ENCODE results near the gene LHFPL6.
A peak's percentile ranks its signal among the peaks of the same experiment; 100 is the strongest.

LHFPL6 gene

DNA sequence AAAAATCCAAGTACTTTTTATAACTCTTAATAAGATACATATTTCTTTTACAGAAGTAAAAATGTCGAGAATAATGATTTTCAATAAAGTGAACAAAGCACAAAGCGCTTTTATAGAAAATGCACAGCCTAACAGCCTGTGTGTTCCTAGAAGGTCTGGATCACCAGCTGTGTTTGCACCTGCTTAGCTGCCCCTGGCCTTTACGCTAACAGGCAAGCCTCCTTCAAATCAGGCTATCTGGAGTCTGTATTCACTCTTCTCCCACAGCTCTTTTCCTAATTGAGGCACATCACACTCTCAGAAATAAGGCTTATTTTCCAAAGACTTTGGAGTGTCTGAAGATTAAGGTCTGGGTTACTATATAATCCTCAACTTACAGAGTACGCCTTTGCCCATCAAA is 183.1 kb downstream of the LHFPL6 start:
- TF ChIP-seq, protein P1, sequence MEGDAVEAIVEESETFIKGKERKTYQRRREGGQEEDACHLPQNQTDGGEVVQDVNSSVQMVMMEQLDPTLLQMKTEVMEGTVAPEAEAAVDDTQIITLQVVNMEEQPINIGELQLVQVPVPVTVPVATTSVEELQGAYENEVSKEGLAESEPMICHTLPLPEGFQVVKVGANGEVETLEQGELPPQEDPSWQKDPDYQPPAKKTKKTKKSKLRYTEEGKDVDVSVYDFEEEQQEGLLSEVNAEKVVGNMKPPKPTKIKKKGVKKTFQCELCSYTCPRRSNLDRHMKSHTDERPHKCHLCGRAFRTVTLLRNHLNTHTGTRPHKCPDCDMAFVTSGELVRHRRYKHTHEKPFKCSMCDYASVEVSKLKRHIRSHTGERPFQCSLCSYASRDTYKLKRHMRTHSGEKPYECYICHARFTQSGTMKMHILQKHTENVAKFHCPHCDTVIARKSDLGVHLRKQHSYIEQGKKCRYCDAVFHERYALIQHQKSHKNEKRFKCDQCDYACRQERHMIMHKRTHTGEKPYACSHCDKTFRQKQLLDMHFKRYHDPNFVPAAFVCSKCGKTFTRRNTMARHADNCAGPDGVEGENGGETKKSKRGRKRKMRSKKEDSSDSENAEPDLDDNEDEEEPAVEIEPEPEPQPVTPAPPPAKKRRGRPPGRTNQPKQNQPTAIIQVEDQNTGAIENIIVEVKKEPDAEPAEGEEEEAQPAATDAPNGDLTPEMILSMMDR (IDR thresholded peaks at IDR 0.05), result no peak
- Mint-ChIP-seq H3K9me3 (no peaks in the 10 kb centered on the region), H3K36me3 (ENCODE audit: low read depth) (no peaks in the 10 kb centered on the region), H3K4me3 (no peak overlapping the region), H3K4me1 (peaks cover 40% of the 10 kb centered on the region), H3K27me3 (ENCODE audit: low read depth, poor library complexity) (peaks cover 3% of the 10 kb centered on the region), H3K27ac (no peak overlapping the region)
- DNase-seq, result no peak

DNA sequence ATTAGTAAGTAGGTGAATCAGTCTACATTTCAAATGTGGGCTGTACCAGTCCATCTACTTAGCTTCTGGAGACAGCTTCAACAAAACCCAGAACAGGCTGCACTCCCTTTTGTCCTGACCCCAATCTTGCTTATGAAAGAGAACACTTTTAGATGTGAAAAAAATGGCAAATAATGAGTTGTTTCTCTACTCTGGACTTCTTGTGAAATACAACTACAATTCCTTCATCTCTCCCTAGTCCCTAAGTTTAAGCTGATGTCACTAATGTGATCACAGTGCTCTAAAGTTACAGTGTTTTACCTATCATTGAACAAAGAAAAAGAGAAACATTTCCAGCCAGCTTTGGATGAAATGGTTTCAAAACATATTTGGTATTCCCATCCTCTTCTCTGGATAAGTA is 183.9 kb downstream of the LHFPL6 start:
- Mint-ChIP-seq H3K9me3 (no peaks in the 10 kb centered on the region), H3K4me1 (peaks cover 42% of the 10 kb centered on the region), H3K36me3 (ENCODE audit: low read depth) (no peaks in the 10 kb centered on the region), H3K4me3 (no peak overlapping the region), H3K27me3 (ENCODE audit: low read depth, poor library complexity) (peaks cover 3% of the 10 kb centered on the region), H3K27ac (no peak overlapping the region)
- TF ChIP-seq, protein P1 (IDR thresholded peaks at IDR 0.05), result no peak
- DNase-seq, result no peak

DNA sequence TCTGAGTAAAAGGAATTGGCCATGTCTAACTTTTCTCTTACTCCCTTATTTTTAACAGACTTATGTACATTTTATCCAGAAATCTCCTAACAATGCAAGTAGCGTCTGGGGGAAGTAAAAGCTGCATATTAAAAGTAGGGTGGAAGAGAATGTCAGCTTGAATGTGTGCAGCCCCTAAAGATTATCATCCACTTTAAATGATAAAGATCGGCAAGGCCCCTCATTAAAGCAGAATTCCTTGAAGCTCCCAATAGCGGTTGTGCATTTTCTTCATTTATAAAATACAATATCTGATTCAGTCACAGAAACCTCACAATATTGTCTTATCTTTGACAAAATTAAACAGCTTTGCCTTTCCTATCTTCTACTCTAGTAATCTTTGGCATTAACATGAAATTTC is 184.6 kb downstream of the LHFPL6 start:
- peaks cover 42% of the 10 kb centered on the region for H3K4me1 Mint-ChIP-seq
- DNase-seq, result no peak
- TF ChIP-seq, protein P1 (IDR thresholded peaks at IDR 0.05), result no peak
- H3K4me3 Mint-ChIP-seq, result no peak overlapping the region
- no peak overlapping the region for H3K27ac Mint-ChIP-seq
- H3K9me3 Mint-ChIP-seq, result no peaks in the 10 kb centered on the region
- H3K36me3 Mint-ChIP-seq (ENCODE audit: low read depth), result no peaks in the 10 kb centered on the region
- peaks cover 3% of the 10 kb centered on the region for H3K27me3 Mint-ChIP-seq (ENCODE audit: low read depth, poor library complexity)

DNA sequence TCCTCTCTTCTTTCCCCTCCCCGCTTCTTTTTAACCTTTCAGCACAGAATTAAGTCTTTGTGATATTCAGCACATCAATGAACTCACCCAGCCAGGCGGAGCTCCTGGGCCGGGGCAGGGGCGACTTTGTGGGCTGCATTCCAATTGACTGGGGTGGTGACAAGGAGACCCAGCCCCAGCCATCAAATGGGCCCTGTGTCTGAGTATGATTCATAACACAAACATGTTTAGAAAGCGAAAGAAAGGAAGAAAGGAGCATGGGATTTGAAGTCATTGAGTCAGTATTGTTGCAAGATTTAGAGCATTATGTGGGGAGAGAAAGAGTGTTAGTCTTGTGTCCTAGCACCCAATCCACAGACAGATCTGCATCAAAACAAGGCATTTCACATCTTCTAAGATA is 185.3 kb downstream of the LHFPL6 start:
- Mint-ChIP-seq H3K9me3 (no peaks in the 10 kb centered on the region), H3K27me3 (ENCODE audit: low read depth, poor library complexity) (peaks cover 3% of the 10 kb centered on the region), H3K4me1 (peaks cover 42% of the 10 kb centered on the region), H3K4me3 (peak overlapping the region; percentile 37), H3K27ac (no peak overlapping the region), H3K36me3 (ENCODE audit: low read depth) (no peaks in the 10 kb centered on the region)
- no peak for DNase-seq
- TF ChIP-seq, protein P1 (IDR thresholded peaks at IDR 0.05), result no peak

DNA sequence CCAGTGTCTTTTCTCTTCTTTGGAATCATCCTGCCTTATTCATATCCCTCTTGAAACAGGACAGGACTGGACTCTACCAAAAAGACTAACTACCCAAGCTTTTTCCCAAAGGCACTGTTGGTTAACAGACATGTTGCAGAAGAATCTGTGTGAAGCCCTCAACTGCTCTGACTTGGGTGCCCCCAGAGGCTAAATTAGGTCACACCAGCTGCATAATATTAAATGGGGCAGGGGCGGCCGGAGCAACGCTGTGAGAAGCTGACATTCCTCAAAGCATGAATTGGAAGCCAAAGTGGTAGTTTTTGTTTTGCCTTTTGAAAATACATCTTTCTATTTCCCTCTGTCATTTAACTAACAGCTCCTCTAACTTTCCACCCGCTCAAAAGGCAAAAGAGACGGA is 185.9 kb downstream of the LHFPL6 start:
- Mint-ChIP-seq H3K4me1 (peaks cover 42% of the 10 kb centered on the region), H3K27me3 (ENCODE audit: low read depth, poor library complexity) (peaks cover 3% of the 10 kb centered on the region), H3K36me3 (ENCODE audit: low read depth) (no peaks in the 10 kb centered on the region), H3K9me3 (no peaks in the 10 kb centered on the region), H3K4me3 (peak overlapping the region; percentile 37), H3K27ac (no peak overlapping the region)
- TF ChIP-seq, protein P1 (IDR thresholded peaks at IDR 0.05), result peak; percentile 50
- peak; percentile 28 for DNase-seq

DNA sequence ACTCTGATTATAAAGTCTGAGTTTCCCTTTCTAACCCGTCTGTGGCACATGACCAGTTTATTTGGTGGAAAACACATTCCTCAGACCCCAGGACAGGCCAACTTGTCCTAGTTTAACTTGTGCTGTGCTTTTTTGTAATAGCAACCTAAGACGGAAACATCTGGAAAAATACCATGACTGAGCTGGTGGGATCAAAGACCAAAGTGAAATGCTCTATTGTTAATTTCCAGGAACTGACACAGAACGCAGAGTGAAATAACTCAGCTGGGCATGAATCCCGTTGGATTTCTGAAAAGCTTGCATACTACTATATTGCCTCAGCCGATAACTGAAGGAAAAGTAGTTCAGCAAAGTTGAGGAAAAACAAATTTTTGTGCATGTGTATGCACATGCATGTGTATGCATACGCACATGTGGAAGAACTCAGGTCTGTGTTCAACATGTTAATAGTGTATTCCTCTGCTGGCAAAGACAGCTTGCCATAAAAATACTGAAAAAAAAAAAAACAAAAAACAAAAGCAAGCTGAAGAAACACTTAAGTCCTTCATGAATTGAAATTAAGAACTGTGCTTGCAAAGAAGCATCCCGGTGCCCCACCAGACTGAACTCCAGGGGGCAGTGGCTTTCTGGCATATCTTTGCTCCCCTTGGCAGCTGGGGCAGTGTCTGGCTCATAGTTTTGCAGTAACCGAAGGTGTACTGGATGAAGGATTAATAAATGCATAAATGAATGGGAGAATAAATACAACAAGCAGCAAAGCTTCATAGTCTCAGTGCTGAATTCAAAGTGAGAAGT is 187.8 kb downstream of the LHFPL6 start:
- peaks cover 3% of the 10 kb centered on the region for H3K27me3 Mint-ChIP-seq (ENCODE audit: low read depth, poor library complexity)
- no peaks in the 10 kb centered on the region for H3K36me3 Mint-ChIP-seq (ENCODE audit: low read depth)
- H3K9me3 Mint-ChIP-seq, result no peaks in the 10 kb centered on the region
- no peak overlapping the region for H3K27ac Mint-ChIP-seq
- no peak overlapping the region for H3K4me3 Mint-ChIP-seq
- TF ChIP-seq, protein P1 (IDR thresholded peaks at IDR 0.05), result peak; percentile 20
- no peak for DNase-seq
- peaks cover 47% of the 10 kb centered on the region for H3K4me1 Mint-ChIP-seq
